HG03159 (cell line): ENCODE measurements around the gene EEFSEC.
"Not testable (repeated sequence)": the region's sequence is repeated elsewhere in the genome, so short reads cannot be mapped to it uniquely, and the experiment has no call there.

Experiments used
- ATAC-seq: cut with Tn5 transposase; IDR thresholded peaks from one replicate; pipeline ENCODE4 v1.9.1; 2021; ENCODE audit warnings: mild to moderate bottlenecking, moderate library complexity; ENCODE audit not compliant: unreplicated experiment

Gene EEFSEC

DNA sequence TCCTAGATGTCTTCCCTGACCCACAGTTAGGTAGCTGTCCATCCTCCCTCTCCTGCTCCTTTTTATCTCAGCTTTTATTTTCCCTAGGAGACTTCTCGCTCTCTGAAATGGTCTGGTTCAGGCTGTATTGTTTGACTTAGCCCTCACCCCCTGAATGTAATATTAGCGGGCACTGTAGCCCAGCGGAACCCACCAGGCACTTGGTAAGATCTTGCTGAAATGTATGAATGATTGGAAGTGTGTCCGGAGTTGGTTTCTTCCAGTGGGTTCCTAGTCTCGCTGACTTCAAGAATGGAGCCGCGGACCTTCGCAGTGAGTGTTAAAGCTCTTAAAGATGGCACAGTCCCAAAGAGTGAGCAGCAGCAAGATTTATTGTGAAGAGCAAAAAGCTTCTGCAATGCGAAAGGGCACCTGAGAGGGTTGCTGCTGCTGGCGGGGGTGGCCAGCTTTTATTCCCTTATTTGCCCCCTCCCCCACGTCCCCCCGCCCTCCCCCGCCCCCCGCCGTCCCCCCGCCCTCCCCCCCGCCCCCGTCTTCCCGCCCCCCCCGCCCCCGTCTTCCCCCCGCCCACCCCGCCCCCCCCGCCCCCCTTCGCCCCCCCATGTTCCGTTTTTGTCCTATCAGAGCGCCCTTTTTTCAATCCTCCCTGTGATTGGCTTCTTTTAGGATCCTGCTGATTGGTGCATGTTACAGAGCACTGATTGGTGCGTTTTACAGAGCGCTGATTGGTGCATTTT lies 694 bp upstream of the EEFSEC start:
- ATAC-seq, result no peak

DNA sequence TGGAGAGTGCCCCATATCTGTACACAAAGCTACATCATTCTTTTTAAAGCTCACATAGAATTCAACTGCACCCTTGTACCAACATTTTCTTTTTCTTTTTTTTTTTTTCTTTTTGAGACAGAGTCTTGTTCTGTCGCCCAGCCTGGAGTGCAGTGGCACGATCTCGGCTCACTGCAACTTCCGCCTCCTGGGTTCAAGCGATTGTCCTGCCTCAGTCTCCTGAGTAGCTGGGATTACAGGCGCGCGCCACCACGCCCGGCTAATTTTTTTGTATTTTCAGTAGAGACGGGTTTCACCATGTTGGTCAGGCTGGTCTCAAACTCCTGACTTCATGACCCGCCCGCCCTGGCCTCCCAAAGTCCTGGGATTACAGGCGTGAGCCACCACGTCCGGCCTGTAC lies 1.1 kb downstream of the EEFSEC start:
- ATAC-seq, result not testable (repeated sequence)

DNA sequence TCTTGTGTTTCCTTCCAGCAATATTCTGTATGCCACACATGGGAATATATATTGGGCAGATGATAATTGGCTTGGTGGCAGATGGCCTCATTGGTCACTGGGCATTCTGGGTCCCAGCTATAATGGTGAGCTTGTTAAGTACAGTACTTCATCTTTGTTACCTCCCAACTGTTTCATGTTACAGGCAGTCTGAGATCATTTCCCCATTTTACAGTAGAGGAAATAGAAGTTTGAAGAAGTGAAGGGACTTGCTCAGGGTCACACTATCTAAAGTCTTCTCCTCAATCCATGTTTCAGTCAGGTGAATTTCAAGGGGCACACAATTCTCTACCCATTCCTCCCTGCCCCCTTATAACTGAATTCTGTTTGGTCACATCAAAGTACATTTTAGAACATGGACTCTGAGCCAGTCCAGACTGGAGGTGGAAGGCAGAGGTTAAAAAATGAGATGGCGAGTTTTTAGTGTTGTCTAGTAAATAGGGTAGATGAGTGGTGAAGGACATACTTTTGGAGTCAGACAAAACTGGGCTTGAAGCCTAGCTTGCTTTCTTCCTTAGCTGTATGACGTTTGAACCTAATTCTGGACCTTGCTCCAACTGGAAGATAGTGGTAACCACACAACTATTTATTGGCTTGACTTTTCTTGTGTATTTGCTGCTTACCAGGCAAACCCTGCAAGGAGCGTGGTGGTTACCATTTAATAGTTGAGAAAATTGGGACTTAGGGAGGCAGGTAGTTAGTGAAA lies 2.5 kb downstream of the EEFSEC start:
- ATAC-seq, result no peak

DNA sequence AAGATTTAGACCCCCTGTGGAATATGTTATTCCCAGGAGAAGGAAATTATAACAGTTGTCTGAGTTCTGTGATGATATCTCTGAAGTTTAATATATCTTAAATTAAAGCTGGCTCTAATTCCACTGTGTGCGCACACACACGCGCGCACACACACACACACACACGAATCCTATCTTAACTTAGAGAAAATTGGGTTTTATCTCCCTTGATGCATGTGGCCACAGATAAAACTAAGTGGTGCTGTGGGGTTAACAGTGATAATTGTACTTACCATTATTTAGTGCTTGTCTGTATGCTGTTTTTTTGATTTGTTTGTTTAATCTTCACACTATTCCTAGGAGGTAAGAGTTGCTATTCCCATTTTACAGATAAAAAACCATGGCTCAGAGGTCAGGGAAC lies 7.4 kb downstream of the EEFSEC start:
- ATAC-seq, result no peak

DNA sequence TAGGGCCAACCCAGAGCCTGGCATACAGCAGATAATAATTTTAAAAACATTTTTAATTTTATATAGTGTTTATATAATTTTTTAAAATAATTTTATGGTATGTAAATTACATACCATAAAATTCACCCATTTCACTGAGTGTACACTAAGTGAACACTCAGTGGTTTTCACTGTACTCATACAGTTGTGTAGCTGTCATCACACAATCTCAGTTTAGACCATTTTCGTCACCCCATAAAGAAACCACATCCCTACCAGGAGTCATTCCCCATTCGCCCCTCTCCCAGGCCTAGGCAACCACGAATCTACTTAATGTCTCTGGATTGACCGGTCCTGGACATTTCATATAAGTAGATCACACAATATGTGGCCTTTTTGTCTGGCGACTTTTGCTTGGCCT lies 10.2 kb downstream of the EEFSEC start:
- ATAC-seq, result no peak

DNA sequence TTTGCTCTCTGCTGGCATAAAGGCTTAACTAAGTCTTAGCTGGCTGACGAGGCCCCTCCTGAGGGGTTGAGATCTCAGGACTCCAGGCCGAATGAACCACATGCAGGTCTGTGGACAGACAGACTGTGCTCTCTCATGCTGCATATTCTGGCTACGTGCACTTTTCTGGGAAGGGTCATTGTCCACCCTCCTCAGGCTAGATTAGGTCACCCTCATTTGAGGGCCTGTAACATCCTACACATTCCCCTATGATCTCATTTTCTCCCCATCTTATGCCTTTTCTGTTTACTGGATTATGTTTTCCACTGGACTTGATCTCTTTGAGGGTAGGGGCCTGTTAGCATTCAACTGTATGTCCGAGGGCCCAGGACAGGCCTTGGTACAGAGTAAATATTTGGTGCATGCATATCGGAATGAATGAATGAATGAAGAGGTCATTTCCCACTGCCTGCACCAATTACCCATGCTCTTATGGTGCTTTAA lies 13.7 kb downstream of the EEFSEC start:
- no peak for ATAC-seq

DNA sequence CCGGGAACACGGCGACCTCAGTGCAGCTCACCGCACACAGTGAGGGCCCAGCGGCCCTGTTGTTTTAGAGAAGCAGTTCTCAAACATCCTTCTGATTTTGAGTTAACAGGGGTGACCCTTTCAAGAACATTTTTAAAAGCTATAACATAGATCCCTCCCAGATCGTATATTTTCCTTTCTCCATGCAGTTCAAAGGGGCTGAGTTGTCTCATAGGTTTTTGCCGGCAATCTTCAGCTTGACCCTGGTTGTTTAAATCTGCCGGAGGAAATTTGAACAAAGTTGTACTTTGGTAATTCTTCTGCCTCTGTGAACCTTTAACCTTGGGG lies 14.3 kb downstream of the EEFSEC start:
- ATAC-seq, result no peak

DNA sequence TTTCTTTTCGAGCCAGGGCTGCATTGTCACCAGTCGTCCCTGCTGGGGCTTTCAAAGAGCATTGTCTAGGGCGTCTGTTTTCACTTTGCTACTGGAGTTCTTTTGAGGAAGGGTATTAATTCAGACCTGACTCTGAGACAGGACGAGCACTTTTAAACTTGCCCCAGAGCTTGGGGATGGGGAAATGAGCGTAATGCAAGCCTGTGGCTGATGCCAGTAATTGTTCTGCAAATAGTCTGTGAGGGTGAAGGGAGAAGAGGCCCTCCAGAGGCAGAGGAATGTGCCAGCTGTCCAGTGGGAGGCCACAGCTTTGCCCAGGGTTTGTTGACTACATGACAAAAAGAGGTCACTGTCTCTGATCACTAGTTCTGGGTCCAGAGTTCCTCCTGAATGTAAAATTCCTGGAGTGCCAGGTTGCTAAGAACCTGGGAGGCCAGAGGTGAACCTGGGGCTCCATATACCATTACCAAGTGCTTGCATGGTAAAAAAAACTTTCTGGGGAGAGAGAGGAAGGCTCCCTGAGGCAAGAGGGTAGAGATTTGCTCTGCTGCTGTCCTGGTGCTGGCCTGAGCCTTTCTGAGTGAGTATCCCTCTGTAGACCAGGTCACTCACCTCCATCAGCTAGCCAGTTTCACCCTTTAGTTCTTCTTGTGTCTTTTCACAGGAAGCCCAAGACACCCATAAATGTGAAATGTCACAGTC lies 14.8 kb downstream of the EEFSEC start:
- no peak for ATAC-seq

DNA sequence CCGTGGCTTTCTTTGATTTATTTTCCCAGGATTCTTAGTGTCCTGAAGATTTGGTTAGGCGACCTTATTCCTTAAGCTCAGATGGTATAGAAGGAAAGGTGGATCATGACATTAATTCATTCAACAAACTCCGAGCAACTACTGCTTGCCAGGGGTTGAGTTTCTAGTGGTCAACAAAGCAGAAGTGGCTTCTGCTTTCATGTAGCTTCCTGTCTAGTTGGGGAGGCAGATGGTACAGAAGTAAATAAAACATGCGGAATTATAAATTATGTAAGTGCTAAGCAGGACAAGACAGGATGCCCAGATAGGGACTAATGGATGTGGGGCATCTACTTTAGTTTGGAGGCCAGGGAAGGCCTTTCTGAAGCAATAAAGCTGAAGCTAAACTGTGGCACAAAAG lies 15.6 kb downstream of the EEFSEC start:
- ATAC-seq, result no peak

DNA sequence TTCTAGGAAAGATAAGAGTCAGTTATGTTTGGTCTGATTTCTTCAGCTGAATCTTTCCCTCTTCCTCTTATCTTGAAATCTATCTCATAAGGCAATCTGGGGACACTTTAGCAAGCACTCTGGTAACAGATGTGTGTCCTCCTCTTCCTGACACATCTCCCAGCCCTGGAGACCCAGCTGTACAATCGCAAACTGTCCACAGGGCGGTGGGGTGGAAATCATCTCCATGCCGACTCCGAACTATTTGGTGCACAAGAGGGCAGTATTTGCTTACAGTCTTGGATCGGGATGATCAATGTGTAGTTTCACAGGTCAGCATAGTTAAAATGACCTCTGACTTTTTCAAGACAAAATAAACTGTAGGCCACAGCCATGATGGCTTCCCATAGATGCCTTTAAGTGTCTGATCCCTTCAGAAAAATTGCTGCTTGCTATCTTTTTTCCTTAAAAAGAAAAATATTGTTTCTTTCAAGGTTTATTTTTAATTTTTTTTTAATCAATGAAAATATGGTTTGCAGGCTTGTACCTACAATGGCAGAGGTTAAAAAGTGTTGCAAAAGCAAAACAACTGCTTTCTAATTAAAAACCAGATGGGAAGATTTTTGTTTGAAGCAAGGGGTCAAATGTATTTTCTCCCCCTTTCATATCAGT lies 17.7 kb downstream of the EEFSEC start:
- no peak for ATAC-seq

DNA sequence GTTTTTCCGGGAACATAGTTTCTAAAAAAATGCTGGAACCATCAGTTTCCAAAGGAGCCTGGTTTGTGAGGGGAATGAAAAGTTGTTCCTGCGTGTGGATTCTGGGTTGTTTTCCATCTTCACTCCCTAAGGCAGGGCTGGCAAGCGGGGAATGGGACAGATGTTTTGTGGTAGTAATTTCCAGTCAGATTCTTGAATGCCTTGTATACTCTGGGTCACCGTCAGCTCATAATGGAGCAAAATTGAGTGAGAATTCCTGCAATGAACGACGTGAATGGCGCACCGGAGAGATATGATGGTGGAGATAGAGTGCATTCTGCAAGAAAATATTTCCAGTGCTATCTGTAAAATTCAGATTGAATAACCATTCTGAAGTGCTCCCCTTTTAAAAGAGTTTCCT lies 19.9 kb downstream of the EEFSEC start:
- no peak for ATAC-seq

DNA sequence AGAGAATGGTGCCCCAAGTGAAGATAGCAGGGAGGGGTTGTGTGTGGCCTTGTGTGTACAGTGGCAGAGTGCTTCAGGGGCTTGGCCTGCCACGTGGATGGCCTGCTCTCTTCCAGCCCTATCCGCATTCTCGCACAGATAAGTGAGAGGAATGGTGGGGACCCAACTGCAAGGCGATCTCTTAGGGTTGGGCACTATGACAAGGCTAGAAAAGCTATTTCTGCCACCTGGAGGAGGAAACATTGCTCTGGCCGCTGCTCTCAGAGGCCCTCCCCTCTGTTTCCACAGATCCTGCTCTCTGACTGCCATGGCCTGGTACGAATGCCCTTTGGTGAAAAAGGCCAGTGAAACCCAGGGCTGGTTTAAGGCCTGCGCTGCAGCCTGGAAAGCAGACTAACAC lies 20.6 kb downstream of the EEFSEC start:
- ATAC-seq, result no peak

DNA sequence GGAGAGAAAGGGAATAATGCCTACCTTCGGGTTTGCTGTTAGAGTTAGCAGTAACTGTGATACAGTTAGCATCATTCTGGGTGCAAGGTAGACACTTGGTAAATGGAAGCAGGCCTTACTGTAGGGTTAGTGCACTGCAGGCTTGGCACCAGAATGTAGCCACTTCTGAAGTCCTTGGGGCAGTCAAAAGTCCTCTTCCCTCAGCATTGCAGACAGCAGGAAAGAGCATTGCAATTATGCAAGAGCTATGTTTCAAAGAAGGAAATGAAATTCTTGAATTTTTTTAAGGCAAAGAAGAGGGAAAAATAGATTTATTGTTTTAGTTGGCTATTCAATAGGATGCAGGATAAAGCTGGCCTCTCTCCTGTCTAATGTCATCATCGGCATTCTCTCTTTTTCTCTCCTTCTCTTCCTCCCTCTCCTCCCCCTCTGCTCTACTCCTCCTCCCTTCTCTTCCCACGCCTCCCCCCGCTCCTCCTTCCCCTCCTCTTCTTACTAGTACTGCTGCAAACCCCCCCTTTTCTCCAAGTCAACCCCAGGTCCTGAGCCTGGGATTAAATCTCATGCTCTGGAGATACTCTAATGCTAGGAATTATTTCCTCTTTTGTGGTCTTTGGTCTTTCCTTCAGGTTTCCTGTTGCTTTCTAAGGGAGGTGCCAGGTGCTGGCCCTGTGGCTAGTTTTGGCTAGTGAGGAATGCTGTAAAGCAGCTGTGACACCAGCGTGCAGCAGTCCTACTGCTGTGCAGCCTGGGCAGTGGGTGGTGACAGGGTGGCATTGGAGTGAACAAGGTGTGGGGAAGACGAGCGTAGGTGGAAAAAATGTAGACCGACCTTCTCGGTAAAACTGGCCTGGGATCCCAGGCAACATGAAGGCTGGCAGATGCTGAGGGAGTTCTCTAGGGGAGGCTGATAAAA lies 21.7 kb downstream of the EEFSEC start:
- no peak for ATAC-seq

DNA sequence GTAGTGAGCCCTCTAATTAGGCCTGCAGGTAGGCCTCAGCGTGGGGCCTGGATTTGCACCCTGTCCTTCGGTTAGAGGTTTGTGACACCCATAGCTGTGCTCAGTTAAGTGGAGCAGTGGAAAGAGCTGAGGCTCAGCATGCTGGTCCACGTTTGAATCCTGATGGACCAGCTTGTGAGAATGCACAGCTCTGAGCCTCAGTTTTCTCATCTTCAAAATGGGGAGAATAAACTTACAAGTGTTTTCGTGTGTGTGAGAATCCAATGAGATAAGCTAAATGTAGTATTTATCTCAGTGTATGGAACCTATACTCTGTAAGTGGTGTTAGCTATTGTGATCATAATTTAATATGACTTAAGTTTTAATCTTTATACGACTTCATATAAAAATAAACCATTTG lies 22.5 kb downstream of the EEFSEC start:
- no peak for ATAC-seq

DNA sequence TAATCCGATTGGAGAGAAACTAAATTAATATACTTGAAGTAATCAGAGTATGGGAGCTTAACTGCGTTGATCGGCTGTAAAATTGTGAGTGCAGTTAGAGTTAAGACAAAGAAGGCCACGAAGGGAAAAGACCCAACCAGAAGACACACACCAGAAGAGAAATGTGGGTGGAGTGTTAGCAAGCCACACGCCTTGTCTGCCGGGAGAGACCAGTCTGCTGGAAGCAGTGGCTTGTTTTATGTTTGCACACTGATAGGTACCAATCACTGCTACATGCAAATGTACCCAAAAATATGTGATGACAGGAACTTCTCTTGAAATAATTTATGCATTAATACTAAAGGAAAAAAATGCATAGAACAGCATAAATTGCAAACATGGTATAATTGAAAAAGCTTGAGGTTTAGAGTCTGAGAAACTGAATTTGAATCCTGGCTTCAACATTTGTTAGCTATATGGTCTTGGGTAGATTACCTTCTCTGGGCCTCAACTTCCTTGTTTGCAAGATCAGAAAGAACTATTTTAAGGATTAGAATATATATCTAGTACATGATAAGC lies 23.1 kb downstream of the EEFSEC start:
- no peak for ATAC-seq

DNA sequence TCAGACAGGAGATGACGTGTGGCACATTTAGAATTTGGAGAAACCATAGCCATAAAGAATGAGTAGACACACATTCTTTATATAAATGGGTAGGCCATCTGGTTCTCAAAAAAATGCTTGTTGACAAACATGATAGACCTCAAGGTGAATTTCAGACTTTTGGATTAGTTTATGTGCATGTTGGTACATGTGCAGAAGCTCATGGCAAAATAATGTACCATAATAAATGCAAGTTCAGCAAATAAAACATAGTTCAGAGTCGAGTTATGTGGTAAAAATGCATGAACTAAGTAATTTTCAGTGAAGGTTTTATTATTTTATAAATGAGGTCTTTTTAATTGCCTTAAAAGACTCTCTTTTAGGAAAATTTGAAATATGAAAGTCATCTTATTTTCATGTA lies 24.6 kb downstream of the EEFSEC start:
- ATAC-seq, result no peak

DNA sequence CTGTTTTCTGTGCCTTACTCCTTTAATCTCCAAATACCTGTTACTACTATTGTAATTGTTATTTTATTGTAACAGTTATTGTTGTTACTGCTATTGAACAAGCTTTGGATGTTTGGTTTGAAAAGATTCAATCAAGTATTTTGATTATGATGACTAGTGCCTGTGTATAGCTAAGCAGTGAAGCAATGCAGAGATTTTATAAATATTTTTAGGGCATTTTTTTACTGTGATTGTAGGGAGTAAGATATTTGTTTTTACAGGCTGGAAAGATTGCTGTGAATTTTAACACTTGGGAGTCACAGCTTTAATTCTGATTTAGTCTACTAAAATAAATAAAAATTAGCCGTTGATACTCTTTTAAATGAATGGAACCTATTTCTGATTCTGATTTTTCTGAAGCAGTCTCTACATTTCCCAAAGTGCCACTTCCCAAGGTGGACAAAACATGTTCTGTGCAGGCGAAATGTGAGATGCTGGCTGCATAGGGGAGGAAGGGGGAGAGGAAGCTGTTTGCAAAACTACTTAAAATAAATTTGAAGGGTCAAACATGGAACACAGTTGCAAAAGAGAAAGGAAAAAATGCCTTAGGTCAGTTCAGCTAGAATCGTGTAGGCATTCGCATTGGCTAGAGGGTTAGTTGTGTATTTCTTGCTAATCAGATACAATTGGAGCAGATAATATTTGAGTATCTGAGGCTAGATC lies 25.7 kb downstream of the EEFSEC start:
- no peak for ATAC-seq

DNA sequence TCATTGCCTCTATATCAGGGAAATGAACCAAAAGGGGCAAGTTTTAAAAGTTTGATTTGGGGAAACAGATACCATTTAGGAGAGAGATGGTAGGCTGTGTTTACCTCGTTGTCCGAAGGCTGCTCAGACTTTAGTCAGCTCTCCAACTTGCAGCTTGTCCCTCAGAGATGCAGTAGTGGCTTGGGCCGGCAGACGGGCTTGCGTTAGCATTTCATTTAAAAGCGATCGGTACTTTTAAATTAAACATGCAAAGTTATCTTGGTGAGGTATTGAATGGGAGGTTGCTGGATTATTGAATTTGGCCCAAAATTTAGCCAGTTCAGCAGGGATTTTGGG lies 26.2 kb downstream of the EEFSEC start:
- no peak for ATAC-seq

DNA sequence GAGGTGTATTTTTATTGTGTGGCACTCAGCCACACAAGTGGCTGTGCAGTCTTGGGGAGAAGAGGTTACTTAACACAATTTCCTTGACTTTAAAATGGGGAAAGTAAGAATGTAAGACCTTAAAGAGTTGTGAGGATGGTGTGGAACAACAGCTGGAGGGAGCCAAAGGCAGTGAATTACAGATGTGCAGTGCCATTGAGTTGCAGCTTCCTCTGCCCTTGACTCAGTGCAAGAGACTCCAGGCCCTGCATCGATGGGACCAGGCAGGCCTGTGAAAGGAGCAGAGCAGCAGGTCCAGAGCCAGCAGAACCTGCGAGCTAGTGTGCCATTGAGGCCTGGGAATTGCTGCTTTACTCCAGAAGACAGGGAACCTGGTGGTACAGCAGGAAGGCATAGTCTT lies 27.2 kb downstream of the EEFSEC start:
- ATAC-seq, result no peak

DNA sequence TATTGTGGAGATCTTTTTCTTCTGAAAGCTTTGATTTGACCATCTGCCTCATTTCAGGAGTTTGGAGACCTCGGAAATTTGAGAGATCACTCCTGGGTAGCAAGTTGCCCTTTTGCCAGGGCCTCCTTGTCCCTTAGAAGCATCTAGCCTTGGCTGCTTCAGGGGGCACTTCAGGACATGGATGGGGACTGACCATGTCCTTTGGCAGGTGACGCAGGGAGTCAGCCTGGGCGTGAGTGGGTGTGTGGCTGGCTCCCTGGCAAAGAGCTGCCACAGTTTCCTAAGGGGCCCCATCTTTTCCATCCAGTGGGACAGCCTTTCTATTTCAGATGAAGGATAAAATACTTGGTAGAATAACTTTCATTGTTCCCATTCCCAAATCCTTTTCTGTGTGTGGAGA lies 27.6 kb downstream of the EEFSEC start:
- ATAC-seq, result no peak
